DOHH2 (cell line): ENCODE measurements around the gene NR1I3.

ENCODE experiments used
- H3F3A ChIP-seq: fragments of 200-600 bp; sonication (generic), shearing (Covaris generic); 2 replicates; pipeline ENCODE4 v1.6.0; 2016; ENCODE audit warnings: antibody characterized with exemption, mild to moderate bottlenecking; ENCODE audit not compliant: control insufficient read depth, insufficient read depth
- H3K27ac ChIP-seq: fragments of 200-600 bp; sonication (generic); 2 replicates; pipeline ENCODE4 v1.5.1; 2014; ENCODE audit warnings: low read depth, mild to moderate bottlenecking, low read length, moderate library complexity
- H3K27me3 ChIP-seq: fragments of 200-600 bp; sonication (generic); 2 replicates; pipeline ENCODE4 v1.6.1; 2014; ENCODE audit warnings: mild to moderate bottlenecking, low read length, mixed read lengths; ENCODE audit not compliant: control insufficient read depth
- H3K36me3 ChIP-seq: fragments of 200-600 bp; sonication (generic); 2 replicates; pipeline ENCODE4 v1.6.1; 2014; ENCODE audit warnings: mild to moderate bottlenecking, low read length, moderate library complexity, mixed read lengths; ENCODE audit not compliant: control insufficient read depth
- H3K4me1 ChIP-seq: fragments of 200-600 bp; sonication (generic); 2 replicates; pipeline ENCODE4 v1.6.1; 2014; ENCODE audit warnings: mild to moderate bottlenecking, low read length, mixed read lengths; ENCODE audit not compliant: control insufficient read depth
- H3K4me2 ChIP-seq: fragments of 200-600 bp; sonication (generic); 2 replicates; pipeline ENCODE4 v1.6.0; 2014; ENCODE audit warnings: mild to moderate bottlenecking, low read length, moderate library complexity
- H3K4me3 ChIP-seq: fragments of 200-600 bp; sonication (generic); 2 replicates; pipeline ENCODE4 v1.5.1; 2014; ENCODE audit warnings: mild to moderate bottlenecking, low read length, mixed read lengths
- H3K79me2 ChIP-seq: fragments of 200-600 bp; sonication (generic); 2 replicates; pipeline ENCODE4 v1.6.1; 2014; ENCODE audit warnings: mild to moderate bottlenecking, low read length, mixed read lengths; ENCODE audit not compliant: control insufficient read depth
- H3K9me2 ChIP-seq: fragments of 200-600 bp; sonication (generic); replicated peaks from 2 replicates; pipeline ENCODE4 v1.6.1; 2014; ENCODE audit warnings: mild to moderate bottlenecking, low read length, mixed read lengths; ENCODE audit not compliant: control insufficient read depth
- H3K9me3 ChIP-seq: fragments of 200-600 bp; sonication (generic); 2 replicates; pipeline ENCODE4 v1.6.1; 2014; ENCODE audit warnings: antibody characterized with exemption, low read length, mixed read lengths; ENCODE audit not compliant: control insufficient read depth, insufficient read depth
- H4K20me1 ChIP-seq: fragments of 200-600 bp; sonication (generic); 2 replicates; pipeline ENCODE4 v1.6.0; 2014; ENCODE audit warnings: low read depth, mild to moderate bottlenecking, antibody characterized with exemption, low read length, moderate library complexity; ENCODE audit not compliant: control insufficient read depth, insufficient read depth
- EZH2phosphoT487 ChIP-seq: fragments of 200-600 bp; sonication (generic); IDR thresholded peaks from 2 replicates; pipeline ENCODE4 v1.6.1; 2017; ENCODE audit warnings: borderline replicate concordance, mild to moderate bottlenecking, antibody characterized with exemption, low read length, moderate library complexity, mixed read lengths
- TF ChIP-seq, protein P1 (sequence below): fragments of 200-600 bp; sonication (generic); IDR thresholded peaks from one replicate; pipeline ENCODE4 v1.5.1; 2014; ENCODE audit warnings: antibody characterized with exemption, mild to moderate bottlenecking, low read depth, low read length; ENCODE audit not compliant: poor library complexity, severe bottlenecking

NR1I3 gene

DNA sequence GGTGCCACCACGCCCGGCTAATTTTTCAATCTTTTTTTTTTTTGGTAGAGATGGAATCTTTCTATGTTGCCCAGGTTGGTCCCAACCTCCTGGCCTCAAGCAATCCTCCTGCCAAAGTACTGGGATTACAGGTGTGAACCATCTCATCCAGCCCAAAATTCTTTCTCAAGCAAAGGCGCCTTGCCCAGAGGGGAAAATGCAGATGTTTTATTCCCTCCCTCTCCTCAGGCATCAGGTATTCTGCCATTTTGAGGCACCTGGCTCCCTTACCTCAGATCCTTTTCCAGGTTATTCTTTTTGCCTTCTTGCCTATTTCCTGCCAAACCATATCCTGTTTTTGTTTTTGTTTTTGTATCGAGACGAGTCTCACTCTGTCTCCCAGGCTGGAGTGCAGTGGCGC is 49.6 kb downstream of the NR1I3 start:
- no peak for TF ChIP-seq EZH2phosphoT487
- TF ChIP-seq, protein P1, sequence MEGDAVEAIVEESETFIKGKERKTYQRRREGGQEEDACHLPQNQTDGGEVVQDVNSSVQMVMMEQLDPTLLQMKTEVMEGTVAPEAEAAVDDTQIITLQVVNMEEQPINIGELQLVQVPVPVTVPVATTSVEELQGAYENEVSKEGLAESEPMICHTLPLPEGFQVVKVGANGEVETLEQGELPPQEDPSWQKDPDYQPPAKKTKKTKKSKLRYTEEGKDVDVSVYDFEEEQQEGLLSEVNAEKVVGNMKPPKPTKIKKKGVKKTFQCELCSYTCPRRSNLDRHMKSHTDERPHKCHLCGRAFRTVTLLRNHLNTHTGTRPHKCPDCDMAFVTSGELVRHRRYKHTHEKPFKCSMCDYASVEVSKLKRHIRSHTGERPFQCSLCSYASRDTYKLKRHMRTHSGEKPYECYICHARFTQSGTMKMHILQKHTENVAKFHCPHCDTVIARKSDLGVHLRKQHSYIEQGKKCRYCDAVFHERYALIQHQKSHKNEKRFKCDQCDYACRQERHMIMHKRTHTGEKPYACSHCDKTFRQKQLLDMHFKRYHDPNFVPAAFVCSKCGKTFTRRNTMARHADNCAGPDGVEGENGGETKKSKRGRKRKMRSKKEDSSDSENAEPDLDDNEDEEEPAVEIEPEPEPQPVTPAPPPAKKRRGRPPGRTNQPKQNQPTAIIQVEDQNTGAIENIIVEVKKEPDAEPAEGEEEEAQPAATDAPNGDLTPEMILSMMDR = no peak
- Histone ChIP-seq H3K36me3 (no peaks in the 10 kb centered on the region), H3K4me3 (no peak overlapping the region), H4K20me1 (no peaks in the 10 kb centered on the region), H3F3A (peaks cover 15% of the 10 kb centered on the region), H3K79me2 (no peaks in the 10 kb centered on the region), H3K9me2 (no peaks in the 10 kb centered on the region), H3K4me2 (no peak overlapping the region), H3K4me1 (peaks cover 46% of the 10 kb centered on the region), H3K27me3 (no peaks in the 10 kb centered on the region), H3K27ac (no peak overlapping the region), H3K9me3 (no peaks in the 10 kb centered on the region)

DNA sequence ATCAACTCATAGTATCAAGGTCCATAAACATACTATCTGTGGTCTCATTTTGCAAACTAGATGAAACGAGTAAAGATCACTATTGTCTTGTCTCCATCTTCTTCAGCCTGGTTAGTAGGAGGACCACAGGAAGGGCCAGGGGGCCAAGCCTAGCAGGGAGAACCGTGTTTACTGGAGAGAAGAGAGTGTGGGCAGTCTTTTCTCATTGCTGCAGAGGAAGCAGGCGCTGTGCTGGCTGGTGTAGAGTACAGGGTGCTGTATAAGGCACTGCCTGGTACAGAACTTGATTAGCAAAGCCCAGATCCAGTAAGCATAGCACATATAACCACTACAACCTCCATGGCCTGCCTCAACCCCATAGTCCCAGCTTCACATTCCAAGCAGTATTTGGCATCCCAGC is 50.7 kb downstream of the NR1I3 start:
- H3K4me3 ChIP-seq = no peak overlapping the region
- H4K20me1 ChIP-seq = no peaks in the 10 kb centered on the region
- peaks cover 15% of the 10 kb centered on the region for H3F3A ChIP-seq
- no peaks in the 10 kb centered on the region for H3K9me3 ChIP-seq
- H3K4me1 ChIP-seq = peaks cover 46% of the 10 kb centered on the region
- H3K27ac ChIP-seq = no peak overlapping the region
- no peaks in the 10 kb centered on the region for H3K9me2 ChIP-seq
- H3K79me2 ChIP-seq = no peaks in the 10 kb centered on the region
- no peaks in the 10 kb centered on the region for H3K36me3 ChIP-seq
- no peak overlapping the region for H3K4me2 ChIP-seq
- H3K27me3 ChIP-seq = no peaks in the 10 kb centered on the region
- TF ChIP-seq, protein P1 = no peak
- TF ChIP-seq EZH2phosphoT487 = no peak

DNA sequence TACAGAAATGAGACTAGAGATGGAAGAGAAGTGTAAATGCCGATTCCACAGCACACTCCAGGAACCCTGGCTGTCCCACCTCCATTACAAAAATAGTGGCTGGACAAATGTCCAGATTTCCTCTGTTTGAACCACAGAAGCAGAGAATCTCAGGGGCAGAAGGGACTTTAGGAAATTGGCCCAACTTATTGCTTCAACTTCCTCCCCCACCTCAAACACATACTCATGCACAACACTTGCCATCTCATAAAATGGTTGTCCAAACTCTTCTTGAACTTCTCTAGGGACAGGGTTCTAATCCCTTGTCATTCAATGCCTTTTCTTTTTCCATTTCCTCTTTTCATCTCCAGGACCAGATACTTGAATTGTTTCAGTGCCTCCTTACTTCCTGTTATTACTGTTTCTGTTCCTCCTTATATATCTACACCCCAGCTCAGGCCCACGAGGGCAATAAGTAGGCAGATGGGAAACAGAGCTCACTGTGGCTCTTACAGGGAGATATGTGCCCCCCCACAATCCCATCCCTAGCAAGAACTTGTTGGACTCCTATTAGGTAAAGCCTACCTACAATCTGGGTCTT is 52.2 kb downstream of the NR1I3 start:
- TF ChIP-seq, protein P1 = no peak
- no peak for TF ChIP-seq EZH2phosphoT487
- H3F3A ChIP-seq = peaks cover 15% of the 10 kb centered on the region
- peak overlapping the region; percentile 84 for H3K27ac ChIP-seq
- no peaks in the 10 kb centered on the region for H3K9me3 ChIP-seq
- no peaks in the 10 kb centered on the region for H3K9me2 ChIP-seq
- H3K79me2 ChIP-seq = no peaks in the 10 kb centered on the region
- peak overlapping the region; percentile 69 for H3K4me2 ChIP-seq
- no peaks in the 10 kb centered on the region for H4K20me1 ChIP-seq
- no peaks in the 10 kb centered on the region for H3K36me3 ChIP-seq
- H3K27me3 ChIP-seq = no peaks in the 10 kb centered on the region
- H3K4me3 ChIP-seq = peak overlapping the region; percentile 57
- peaks cover 48% of the 10 kb centered on the region for H3K4me1 ChIP-seq
